Measurements from ENCODE around the gene TACC2.

TACC2 gene

GRCh38 chr10:122149561-122150505, 160.9 kb downstream of the TACC2 start:
- no peak for DNase-seq

GRCh38 chr10:122151121-122151694, 162.2 kb downstream of the TACC2 start:
- no peak for DNase-seq

- no peak for DNase-seq
Observed at GRCh38 chr10:122152544-122152943, 163.6 kb downstream of the TACC2 start.

GRCh38 chr10:122154031-122154544, 165.1 kb downstream of the TACC2 start:
- no peak for DNase-seq

- DNase-seq: no peak
Observed at GRCh38 chr10:122154545-122155366, 165.8 kb downstream of the TACC2 start.

GRCh38 chr10:122157451-122157850, 168.5 kb downstream of the TACC2 start:
- DNase-seq: no peak

- DNase-seq: no peak
Observed at GRCh38 chr10:122158362-122158761, 169.4 kb downstream of the TACC2 start.

GRCh38 chr10:122159141-122159970, 170.4 kb downstream of the TACC2 start:
- DNase-seq: no peak

GRCh38 chr10:122161795-122162194, 172.8 kb downstream of the TACC2 start:
- no peak for DNase-seq

- peak; percentile 29 for DNase-seq
Observed at GRCh38 chr10:122162671-122163173, 173.8 kb downstream of the TACC2 start.

GRCh38 chr10:122163174-122164022, 174.4 kb downstream of the TACC2 start:
- DNase-seq: peak; percentile 69

GRCh38 chr10:122164023-122164601, 175.1 kb downstream of the TACC2 start:
- DNase-seq: peak; percentile 44

GRCh38 chr10:122164815-122165483, 176.0 kb downstream of the TACC2 start:
- no peak for DNase-seq

- DNase-seq: no peak
Observed at GRCh38 chr10:122165484-122166276, 176.7 kb downstream of the TACC2 start.

- DNase-seq: no peak
Observed at GRCh38 chr10:122168101-122168500, 179.1 kb downstream of the TACC2 start.

- no peak for DNase-seq
Observed at GRCh38 chr10:122168598-122169394, 179.8 kb downstream of the TACC2 start.

GRCh38 chr10:122170802-122171201, 181.8 kb downstream of the TACC2 start:
- DNase-seq: no peak
